Frontal cortex (tissue), 4 donors: ENCODE results near the gene MPV17L2. TPM values are rescaled to one million over a fixed set of nuclear protein-coding genes. Genes with fewer than 3 reads are reported as not detected.
A peak's percentile ranks its signal among the peaks of the same experiment; 100 is the strongest.

Experiments
- DNase-seq, 2 donors: peaks; one replicate each; pipeline ENCODE4 v3.0.0; 2012; ENCODE audit warnings: low spot score in 2 of 2
- FAIRE-seq: peaks from 2 replicates; lab custom pipeline; 2012; peaks lifted over from hg19 to GRCh38; lab: Jason Lieb, UNC
- total RNA-seq: library from RNA; depleted of rRNA; stranded (reverse); fragments of >200 nt; gene quantifications from one replicate; pipeline ENCODE4 v1.2.3, GENCODE V29; 2014
- donor health status: control.
- donor health status: control.
- donor health status: control.

The MPV17L2 gene
- total RNA-seq, 1 donor from 2014 or later = 4.5 TPM

GRCh38 chr19:18179957-18180356 lies 13.1 kb upstream of the MPV17L2 start:
- FAIRE-seq = no peak

GRCh38 chr19:18183529-18183928 lies 9.5 kb upstream of the MPV17L2 start:
- FAIRE-seq (no peak), DNase-seq (no peak)

More at GRCh38 chr19:18179957-18180356, 13.1 kb upstream of the MPV17L2 start:
- DNase-seq = peak in 1 of 2 donors; percentile 1

GRCh38 chr19:18185538-18185937 lies 7.5 kb upstream of the MPV17L2 start:
- no peak for DNase-seq
- no peak for FAIRE-seq

- FAIRE-seq = no peak
These were observed 2.7 kb upstream of the MPV17L2 start for GRCh38 chr19:18190278-18190677.

GRCh38 chr19:18191640-18192062 lies 1.4 kb upstream of the MPV17L2 start:
- no peak for FAIRE-seq
- DNase-seq = no peak

More at GRCh38 chr19:18190278-18190677, 2.7 kb upstream of the MPV17L2 start:
- no peak for DNase-seq

GRCh38 chr19:18193388-18194180 lies 566 bp downstream of the MPV17L2 start:
- FAIRE-seq (no peak), DNase-seq (no peak)

GRCh38 chr19:18194181-18194530 lies 1.1 kb downstream of the MPV17L2 start:
- no peak for FAIRE-seq

GRCh38 chr19:18194554-18195238 lies 1.7 kb downstream of the MPV17L2 start:
- FAIRE-seq (no peak), DNase-seq (no peak)

More at GRCh38 chr19:18194181-18194530, 1.1 kb downstream of the MPV17L2 start:
- no peak for DNase-seq

GRCh38 chr19:18196511-18196845 lies 3.5 kb downstream of the MPV17L2 start:
- DNase-seq (no peak), FAIRE-seq (no peak)

- DNase-seq = no peak
- FAIRE-seq = no peak
These were observed 4.3 kb downstream of the MPV17L2 start for GRCh38 chr19:18197306-18197705.

- no peak for FAIRE-seq
- no peak for DNase-seq
These were observed 4.9 kb downstream of the MPV17L2 start for GRCh38 chr19:18197941-18198340.

GRCh38 chr19:18198374-18198773 lies 5.4 kb downstream of the MPV17L2 start:
- FAIRE-seq = no peak
- DNase-seq = no peak

- DNase-seq (no peak), FAIRE-seq (no peak)
These were observed 9.4 kb downstream of the MPV17L2 start for GRCh38 chr19:18202397-18202777.

GRCh38 chr19:18202778-18203407 lies 9.9 kb downstream of the MPV17L2 start:
- no peak for FAIRE-seq

GRCh38 chr19:18203408-18203862 lies 10.4 kb downstream of the MPV17L2 start:
- FAIRE-seq (no peak), DNase-seq (peak in 1 of 2 donors; percentile 52)

More at GRCh38 chr19:18202778-18203407, 9.9 kb downstream of the MPV17L2 start:
- peak in 1 of 2 donors; percentile 40 for DNase-seq

GRCh38 chr19:18203863-18204393 lies 10.9 kb downstream of the MPV17L2 start, which contains the start of gene RAB3A:
RAB3A (minus strand) TSS chr19:18204042; CDS start chr19:18202740, 1,302 bp downstream.
- FAIRE-seq = peak; percentile 98
- peak; percentile 98 for DNase-seq

- FAIRE-seq (no peak), DNase-seq (no peak)
These were observed 11.6 kb downstream of the MPV17L2 start for GRCh38 chr19:18204394-18205199.

GRCh38 chr19:18205200-18205892 lies 12.3 kb downstream of the MPV17L2 start:
- DNase-seq (peak; percentile 75 to 76), FAIRE-seq (no peak)

- DNase-seq = peak in 1 of 2 donors; percentile 6
- FAIRE-seq = no peak
These were observed 13.0 kb downstream of the MPV17L2 start for GRCh38 chr19:18206018-18206417.
